Measurements from ENCODE around the gene TNF. TPM values are rescaled to one million over a fixed set of nuclear protein-coding genes. Genes with fewer than 3 reads are reported as not detected.

TNF gene
- total and polyA plus RNA-seq, 2 of the 13 experiments (the other 11 are each of a cell fraction or from before 2014, with no cell fraction given), result not detected

DNA sequence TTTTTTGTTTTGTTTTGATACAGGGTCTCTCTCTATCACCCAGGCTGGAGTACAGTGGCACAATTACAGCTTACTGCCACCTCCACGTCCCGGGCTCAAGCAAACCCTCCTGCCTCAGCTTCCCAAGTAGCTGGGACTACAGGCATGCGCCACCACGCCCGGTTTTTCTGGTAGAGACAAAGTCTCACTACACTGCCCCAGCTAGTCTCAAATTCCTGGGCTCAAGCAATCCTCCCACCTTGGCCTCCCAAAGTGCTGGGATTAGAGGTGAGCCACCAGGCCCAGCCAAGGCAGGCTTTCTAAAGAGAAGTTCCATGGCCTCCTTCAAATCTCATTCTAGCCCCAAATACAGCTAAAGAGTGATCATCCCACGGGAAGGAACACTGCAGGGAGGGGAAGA, 41.4 kb upstream of the TNF start:
- Histone ChIP-seq H3K9ac (ENCODE audit: insufficient read depth, low read depth, low read length) (no peak overlapping the region), H3K4me1 (ENCODE audit: insufficient read depth, low read length) (peaks cover 79% of the 10 kb centered on the region), H3K4me2 (ENCODE audit: low read depth, low read length) (no peak overlapping the region), H3K36me3 (replicated peaks in 1 of 2; ENCODE audit: control insufficient read depth in 1 of 2, insufficient read depth in 2 of 2, low read length in 2 of 2) (peaks cover 51 to 90% of the 10 kb centered on the region in 2 experiments), H3K79me2 (ENCODE audit: insufficient read depth, low read length) (peaks cover 34% of the 10 kb centered on the region), H3K27ac (ENCODE audit: extremely low read length, insufficient read depth, low read length) (no peak overlapping the region), H3K9me3 (ENCODE audit: low read length) (no peaks in the 10 kb centered on the region), H4K20me1 (ENCODE audit: insufficient read depth, low read length) (peaks cover 74% of the 10 kb centered on the region), H2AFZ (ENCODE audit: low read length) (no peak overlapping the region), H3K27me3 (ENCODE audit: control insufficient read depth in 1 of 2, insufficient read depth in 2 of 2, low read length in 2 of 2) (no peaks in the 10 kb centered on the region), H3K4me3 (replicated peaks in 1 of 3; ENCODE audit: insufficient read depth in 1 of 3, low read depth in 2 of 3, low read length in 3 of 3) (no peak overlapping the region)
- TF ChIP-seq ZNF577 (CRISPR knock-in tag; IDR thresholded peaks at IDR 0.05; ENCODE audit: borderline replicate concordance, low read depth), result no peak
- TF ChIP-seq RBAK (CRISPR knock-in tag; IDR thresholded peaks at IDR 0.05), result no peak
- TF ChIP-seq REPIN1 (CRISPR knock-in tag; IDR thresholded peaks at IDR 0.05; ENCODE audit: borderline replicate concordance, low read depth), result 0 out of 2 replicates have a peak, but pooled peaks have one; percentile 25
- TF ChIP-seq POLR2G (IDR thresholded peaks at IDR 0.05; ENCODE audit: low read depth, low read length), result peak; percentile 19; the same call in 1 of the 2 replicates
- 0 out of 2 replicates have a peak, but pooled peaks have one; percentile 16 for TF ChIP-seq PAF1 (CRISPR knock-in tag; IDR thresholded peaks at IDR 0.05)
- TF ChIP-seq, protein P1, sequence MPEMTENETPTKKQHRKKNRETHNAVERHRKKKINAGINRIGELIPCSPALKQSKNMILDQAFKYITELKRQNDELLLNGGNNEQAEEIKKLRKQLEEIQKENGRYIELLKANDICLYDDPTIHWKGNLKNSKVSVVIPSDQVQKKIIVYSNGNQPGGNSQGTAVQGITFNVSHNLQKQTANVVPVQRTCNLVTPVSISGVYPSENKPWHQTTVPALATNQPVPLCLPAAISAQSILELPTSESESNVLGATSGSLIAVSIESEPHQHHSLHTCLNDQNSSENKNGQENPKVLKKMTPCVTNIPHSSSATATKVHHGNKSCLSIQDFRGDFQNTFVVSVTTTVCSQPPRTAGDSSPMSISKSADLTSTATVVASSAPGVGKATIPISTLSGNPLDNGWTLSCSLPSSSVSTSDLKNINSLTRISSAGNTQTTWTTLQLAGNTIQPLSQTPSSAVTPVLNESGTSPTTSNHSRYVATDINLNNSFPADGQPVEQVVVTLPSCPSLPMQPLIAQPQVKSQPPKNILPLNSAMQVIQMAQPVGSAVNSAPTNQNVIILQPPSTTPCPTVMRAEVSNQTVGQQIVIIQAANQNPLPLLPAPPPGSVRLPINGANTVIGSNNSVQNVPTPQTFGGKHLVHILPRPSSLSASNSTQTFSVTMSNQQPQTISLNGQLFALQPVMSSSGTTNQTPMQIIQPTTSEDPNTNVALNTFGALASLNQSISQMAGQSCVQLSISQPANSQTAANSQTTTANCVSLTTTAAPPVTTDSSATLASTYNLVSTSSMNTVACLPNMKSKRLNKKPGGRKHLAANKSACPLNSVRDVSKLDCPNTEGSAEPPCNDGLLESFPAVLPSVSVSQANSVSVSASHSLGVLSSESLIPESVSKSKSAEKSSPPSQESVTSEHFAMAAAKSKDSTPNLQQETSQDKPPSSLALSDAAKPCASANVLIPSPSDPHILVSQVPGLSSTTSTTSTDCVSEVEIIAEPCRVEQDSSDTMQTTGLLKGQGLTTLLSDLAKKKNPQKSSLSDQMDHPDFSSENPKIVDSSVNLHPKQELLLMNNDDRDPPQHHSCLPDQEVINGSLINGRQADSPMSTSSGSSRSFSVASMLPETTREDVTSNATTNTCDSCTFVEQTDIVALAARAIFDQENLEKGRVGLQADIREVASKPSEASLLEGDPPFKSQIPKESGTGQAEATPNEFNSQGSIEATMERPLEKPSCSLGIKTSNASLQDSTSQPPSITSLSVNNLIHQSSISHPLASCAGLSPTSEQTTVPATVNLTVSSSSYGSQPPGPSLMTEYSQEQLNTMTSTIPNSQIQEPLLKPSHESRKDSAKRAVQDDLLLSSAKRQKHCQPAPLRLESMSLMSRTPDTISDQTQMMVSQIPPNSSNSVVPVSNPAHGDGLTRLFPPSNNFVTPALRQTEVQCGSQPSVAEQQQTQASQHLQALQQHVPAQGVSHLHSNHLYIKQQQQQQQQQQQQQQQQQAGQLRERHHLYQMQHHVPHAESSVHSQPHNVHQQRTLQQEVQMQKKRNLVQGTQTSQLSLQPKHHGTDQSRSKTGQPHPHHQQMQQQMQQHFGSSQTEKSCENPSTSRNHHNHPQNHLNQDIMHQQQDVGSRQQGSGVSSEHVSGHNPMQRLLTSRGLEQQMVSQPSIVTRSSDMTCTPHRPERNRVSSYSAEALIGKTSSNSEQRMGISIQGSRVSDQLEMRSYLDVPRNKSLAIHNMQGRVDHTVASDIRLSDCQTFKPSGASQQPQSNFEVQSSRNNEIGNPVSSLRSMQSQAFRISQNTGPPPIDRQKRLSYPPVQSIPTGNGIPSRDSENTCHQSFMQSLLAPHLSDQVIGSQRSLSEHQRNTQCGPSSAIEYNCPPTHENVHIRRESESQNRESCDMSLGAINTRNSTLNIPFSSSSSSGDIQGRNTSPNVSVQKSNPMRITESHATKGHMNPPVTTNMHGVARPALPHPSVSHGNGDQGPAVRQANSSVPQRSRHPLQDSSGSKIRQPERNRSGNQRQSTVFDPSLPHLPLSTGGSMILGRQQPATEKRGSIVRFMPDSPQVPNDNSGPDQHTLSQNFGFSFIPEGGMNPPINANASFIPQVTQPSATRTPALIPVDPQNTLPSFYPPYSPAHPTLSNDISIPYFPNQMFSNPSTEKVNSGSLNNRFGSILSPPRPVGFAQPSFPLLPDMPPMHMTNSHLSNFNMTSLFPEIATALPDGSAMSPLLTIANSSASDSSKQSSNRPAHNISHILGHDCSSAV (CRISPR knock-in tag; IDR thresholded peaks at IDR 0.05; ENCODE audit: borderline replicate concordance), result no peak
- TF ChIP-seq PHF5A (CRISPR knock-in tag; IDR thresholded peaks at IDR 0.05; ENCODE audit: low read depth, unreplicated experiment), result peak; percentile 8
- TF ChIP-seq POLR2A (IDR thresholded peaks at IDR 0.05; ENCODE audit: insufficient read depth in 1 of 2, low read depth in 2 of 2, low read length in 2 of 2), result 0 out of 4 replicates have a peak, but pooled peaks of 1 of the 2 experiments have one; percentile 14
- 0 out of 2 replicates have a peak, but pooled peaks have one; percentile 26 for TF ChIP-seq IRX3 (CRISPR knock-in tag; IDR thresholded peaks at IDR 0.05; ENCODE audit: borderline replicate concordance, low read depth)
- no peak for TF ChIP-seq ZMYM2 (CRISPR knock-in tag; IDR thresholded peaks at IDR 0.05)
- no peak for TF ChIP-seq ERF (CRISPR knock-in tag; IDR thresholded peaks at IDR 0.05)
- peak; percentile 6 for TF ChIP-seq RBM22 (optimal IDR thresholded peaks at IDR 0.05; ENCODE audit: low read length)
- ChIA-PET CTCF (ENCODE audit: low intra/inter-chr PET ratio, low total read pairs) (no interaction called here), POLR2A (interaction anchor here (1.3 kb wide), 1 partner anchor 8 kb away, joined by 6 read pairs; the partner anchor contains the start of gene DDX39B)
- in situ Hi-C loops (cut with HindIII; ENCODE audit: extremely low pct_ligation_motif_present, low pct_unique_long_range_greater_than_20kb) (no loop called here), intact Hi-C loops (cut with micrococcal nuclease; ENCODE audit: unreplicated experiment) (no loop called here)
- TSS peak; percentile 32 for BruUV-seq (replicated peaks)
- DNase-seq (ENCODE audit: low spot score) (no peak), ATAC-seq (no peak), FAIRE-seq (no peak)
- WGBS (ENCODE audit: low lambda C conversion rate), result over 99% methylated on average over 6 of the region's 6 CpGs
